MCF 10A (cell line): ENCODE results near the gene STMN1. TPM values are rescaled to one million over a fixed set of nuclear protein-coding genes. Genes with fewer than 3 reads are reported as not detected.

ENCODE experiments used
- BruUV-seq: library from RNA; stranded (reverse); fragments of 400-500 nt; replicated peaks from 2 replicates; lab custom pipeline; 2021; lab: Mats Ljungman, UMichigan
- CTCF ChIA-PET: fragments of 300-600 bp; sonication (Branson Sonifier 250); formaldehyde crosslinking; extraction: SDS; loops from one replicate; lab custom pipeline; 2021; ENCODE audit warnings: antibody characterized with exemption, inconsistent platforms; lab: Yijun Ruan, JAX
- POLR2A ChIA-PET: fragments of 300-600, 350-650 bp; sonication (Branson Sonifier 250); formaldehyde crosslinking; extraction: SDS; loops from one replicate; lab custom pipeline; 2020; ENCODE audit warnings: antibody characterized with exemption, inconsistent platforms; lab: Yijun Ruan, JAX
- DNase-seq: peaks from one replicate; pipeline ENCODE4 v3.0.0-alpha.2; 2018; ENCODE audit not compliant: unreplicated experiment
- H3K27ac Mint-ChIP-seq: one replicate; pipeline ENCODE4 v1.8.0; 2022; ENCODE audit warnings: mild to moderate bottlenecking, low read depth, mixed read lengths; ENCODE audit not compliant: unreplicated experiment
- H3K27me3 Mint-ChIP-seq: one replicate; pipeline ENCODE4 v1.8.0; 2022; ENCODE audit warnings: mixed read lengths; ENCODE audit not compliant: insufficient read depth, unreplicated experiment
- H3K36me3 Mint-ChIP-seq: one replicate; pipeline ENCODE4 v1.8.0; 2022; ENCODE audit warnings: mild to moderate bottlenecking, moderate library complexity, mixed read lengths; ENCODE audit not compliant: insufficient read depth, unreplicated experiment
- H3K4me1 Mint-ChIP-seq: one replicate; pipeline ENCODE4 v1.8.0; 2022; ENCODE audit warnings: mixed read lengths; ENCODE audit not compliant: insufficient read depth, unreplicated experiment
- H3K4me3 Mint-ChIP-seq: one replicate; pipeline ENCODE4 v1.8.0; 2022; ENCODE audit warnings: mild to moderate bottlenecking, moderate library complexity, mixed read lengths; ENCODE audit not compliant: unreplicated experiment
- H3K9me3 Mint-ChIP-seq: one replicate; pipeline ENCODE4 v1.8.0; 2022; ENCODE audit warnings: mixed read lengths; ENCODE audit not compliant: unreplicated experiment
- intact Hi-C: fragments of 100-400 bp; cut with micrococcal nuclease; formaldehyde crosslinking; loops from 2 replicates; pipeline ENCODE4 v1.14.1; 2022
- total RNA-seq: library from RNA; stranded (reverse); gene quantifications from 2 replicates; pipeline ENCODE4 v1.2.3, GENCODE V29; 2022
- TF ChIP-seq, protein P1 (sequence below): fragments of 200-600 bp; IDR thresholded peaks from one replicate; pipeline ENCODE4 v1.8.0; 2022; ENCODE audit warnings: antibody characterized with exemption, mild to moderate bottlenecking; ENCODE audit not compliant: unreplicated experiment

STMN1 gene
- total RNA-seq, 1 experiment from 2014 or later, result 137 TPM

- Mint-ChIP-seq H3K27me3 (no peaks in the 10 kb centered on the region), H3K9me3 (no peaks in the 10 kb centered on the region), H3K27ac (peak overlapping the region; percentile 84), H3K4me1 (peaks cover 15% of the 10 kb centered on the region), H3K4me3 (peak overlapping the region; percentile 38), H3K36me3 (peaks cover 9% of the 10 kb centered on the region)
- ChIA-PET POLR2A (interaction anchor here (0.5 to 3.4 kb wide), 14 partner anchors 14 to 533 kb away, joined by 3 to 25 read pairs (median 4); partner anchors contain the start of genes MTFR1L and PAFAH2), CTCF (interaction anchor here (0.6 to 2.1 kb wide), 4 partner anchors 14 to 1127 kb away, joined by 3 to 5 read pairs (median 3); partner anchors contain the start of gene CLIC4)
- TF ChIP-seq, protein P1, sequence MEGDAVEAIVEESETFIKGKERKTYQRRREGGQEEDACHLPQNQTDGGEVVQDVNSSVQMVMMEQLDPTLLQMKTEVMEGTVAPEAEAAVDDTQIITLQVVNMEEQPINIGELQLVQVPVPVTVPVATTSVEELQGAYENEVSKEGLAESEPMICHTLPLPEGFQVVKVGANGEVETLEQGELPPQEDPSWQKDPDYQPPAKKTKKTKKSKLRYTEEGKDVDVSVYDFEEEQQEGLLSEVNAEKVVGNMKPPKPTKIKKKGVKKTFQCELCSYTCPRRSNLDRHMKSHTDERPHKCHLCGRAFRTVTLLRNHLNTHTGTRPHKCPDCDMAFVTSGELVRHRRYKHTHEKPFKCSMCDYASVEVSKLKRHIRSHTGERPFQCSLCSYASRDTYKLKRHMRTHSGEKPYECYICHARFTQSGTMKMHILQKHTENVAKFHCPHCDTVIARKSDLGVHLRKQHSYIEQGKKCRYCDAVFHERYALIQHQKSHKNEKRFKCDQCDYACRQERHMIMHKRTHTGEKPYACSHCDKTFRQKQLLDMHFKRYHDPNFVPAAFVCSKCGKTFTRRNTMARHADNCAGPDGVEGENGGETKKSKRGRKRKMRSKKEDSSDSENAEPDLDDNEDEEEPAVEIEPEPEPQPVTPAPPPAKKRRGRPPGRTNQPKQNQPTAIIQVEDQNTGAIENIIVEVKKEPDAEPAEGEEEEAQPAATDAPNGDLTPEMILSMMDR, result no peak
- peak; percentile 33 for DNase-seq
- intact Hi-C loops, result loop anchor here (5.0 kb wide), 1 partner anchor 50 kb away; no protein-coding TSS in a partner anchor
- BruUV-seq, result no TSS peak
Observed at GRCh38 chr1:25871704-25872494, 34.3 kb downstream of the STMN1 start.

DNA sequence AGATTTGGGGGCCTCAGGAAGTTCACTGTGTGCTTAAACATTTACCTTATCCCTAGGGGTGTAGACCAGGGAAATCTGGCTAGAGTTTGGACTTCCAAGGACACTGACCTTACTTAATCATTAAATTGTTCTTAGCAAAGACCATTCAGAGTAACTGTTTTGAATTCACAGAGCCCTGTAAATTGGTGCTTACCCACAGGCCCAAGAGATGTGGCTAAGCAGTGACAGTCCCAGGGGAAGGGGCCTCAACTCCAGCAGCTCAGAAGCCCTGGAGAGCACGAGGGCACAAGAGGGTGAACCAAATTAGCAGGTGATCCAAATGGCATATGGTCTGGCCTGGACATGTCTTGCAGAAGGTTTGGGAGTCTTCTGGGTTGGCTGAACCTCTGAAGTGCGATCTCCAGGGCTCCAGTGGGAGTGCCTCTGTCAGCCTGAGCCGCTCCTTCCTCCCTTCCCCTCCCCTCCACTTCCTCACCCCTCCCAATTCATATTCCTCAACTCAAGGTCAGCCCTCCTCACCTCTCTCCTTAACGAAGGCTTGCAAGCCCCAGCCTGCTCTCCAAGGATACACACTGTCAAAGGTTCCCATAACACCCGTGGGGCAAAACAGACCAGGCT lies 35.0 kb downstream of the STMN1 start:
- BruUV-seq, result no TSS peak
- TF ChIP-seq, protein P1, result no peak
- Mint-ChIP-seq H3K27me3 (no peaks in the 10 kb centered on the region), H3K27ac (peak overlapping the region; percentile 84), H3K4me1 (peaks cover 15% of the 10 kb centered on the region), H3K4me3 (peak overlapping the region; percentile 38), H3K9me3 (no peaks in the 10 kb centered on the region), H3K36me3 (peaks cover 9% of the 10 kb centered on the region)
- intact Hi-C loops, result loop anchor here (5.0 kb wide), 1 partner anchor 49 kb away; no protein-coding TSS in a partner anchor
- POLR2A ChIA-PET, result interaction anchor here (0.8 to 3.4 kb wide), 14 partner anchors 9 to 256 kb away, joined by 3 to 25 read pairs (median 5); partner anchors contain the start of genes MTFR1L and PAFAH2
- peak; percentile 79 for DNase-seq
- CTCF ChIA-PET, result interaction anchor here (0.6 to 2.1 kb wide), 4 partner anchors 9 to 189 kb away, joined by 4 to 5 read pairs (median 4); no protein-coding TSS in a partner anchor

GRCh38 chr1:25870614-25871013 lies 35.6 kb downstream of the STMN1 start:
- Mint-ChIP-seq H3K36me3 (peaks cover 9% of the 10 kb centered on the region), H3K4me1 (peaks cover 15% of the 10 kb centered on the region), H3K27me3 (no peaks in the 10 kb centered on the region), H3K27ac (no peak overlapping the region), H3K9me3 (no peaks in the 10 kb centered on the region), H3K4me3 (no peak overlapping the region)
- DNase-seq, result no peak
- TF ChIP-seq, protein P1, result no peak
- no TSS peak for BruUV-seq
- POLR2A ChIA-PET, result interaction anchor here (0.8 to 3.4 kb wide), 12 partner anchors 9 to 439 kb away, joined by 3 to 25 read pairs (median 6); partner anchors contain the start of genes MTFR1L and PAFAH2
- CTCF ChIA-PET, result interaction anchor here (0.6 to 1.2 kb wide), 4 partner anchors 8 to 188 kb away, joined by 3 to 4 read pairs (median 4); no protein-coding TSS in a partner anchor
- intact Hi-C loops, result loop anchor here (5.0 kb wide), 1 partner anchor 48 kb away; no protein-coding TSS in a partner anchor
